ENCODE data around the gene CRADD. TPM values are rescaled to one million over a fixed set of nuclear protein-coding genes. Genes with fewer than 3 reads are reported as not detected.

The CRADD gene
- total RNA-seq, 1 donor from 2014 or later: 41.2 TPM

GRCh38 chr12:93733928-93734327 lies 56.8 kb downstream of the CRADD start:
- Histone ChIP-seq H3K4me1 (no peaks in the 10 kb centered on the region), H4K20me1 (ENCODE audit: low read depth) (no peaks in the 10 kb centered on the region), H3K4me2 (no peak overlapping the region), H3K27ac (no peak overlapping the region), H3K36me3 (no peaks in the 10 kb centered on the region), H3F3A (ENCODE audit: low read depth) (no peaks in the 10 kb centered on the region), H3K9ac (no peak overlapping the region), H3K79me2 (ENCODE audit: low read depth) (no peaks in the 10 kb centered on the region), H3K27me3 (peaks cover 19% of the 10 kb centered on the region), H3K9me3 (ENCODE audit: low read depth) (no peaks in the 10 kb centered on the region), H2AFZ (replicated peaks) (no peak overlapping the region), H3K4me3 (no peak overlapping the region)
- H3K9me3 Mint-ChIP-seq: no peaks in the 10 kb centered on the region
- no peak overlapping the region for H3K4me3 Mint-ChIP-seq
- H3K27ac Mint-ChIP-seq: no peak overlapping the region
- no peak for TF ChIP-seq EZH2phosphoT487 (IDR thresholded peaks at IDR 0.05)
- TF ChIP-seq CTCF (IDR thresholded peaks at IDR 0.05): no peak
- TF ChIP-seq EZH2 (IDR thresholded peaks at IDR 0.05): no peak
- no peak for DNase-seq (ENCODE audit: low spot score)
- no peaks in the 10 kb centered on the region for H3K36me3 Mint-ChIP-seq
- no peaks in the 10 kb centered on the region for H3K27me3 Mint-ChIP-seq (ENCODE audit: insufficient read depth, low read depth)
- H3K4me1 Mint-ChIP-seq: peaks cover 5% of the 10 kb centered on the region

DNA sequence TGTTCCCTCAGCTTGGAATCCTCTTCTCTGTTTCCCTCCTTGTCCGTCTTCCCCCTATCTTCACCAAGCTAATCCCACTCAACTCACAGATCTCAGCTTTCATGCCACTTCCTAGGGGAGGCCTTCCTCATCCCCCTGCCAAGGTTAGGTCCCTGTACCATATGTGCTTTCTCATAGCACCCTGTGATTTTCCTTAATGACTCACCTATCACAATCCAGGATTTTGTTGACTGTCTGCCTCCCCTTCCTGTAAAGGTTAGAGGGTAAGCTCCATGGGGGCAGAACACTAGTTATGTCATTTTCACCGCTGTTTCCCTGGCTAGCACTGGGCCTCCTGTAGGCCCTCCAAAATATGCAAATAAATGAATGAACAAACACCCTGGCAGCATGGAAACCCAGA lies 57.6 kb downstream of the CRADD start:
- Histone ChIP-seq H3K27me3 (peaks cover 28% of the 10 kb centered on the region), H4K20me1 (ENCODE audit: low read depth) (no peaks in the 10 kb centered on the region), H3F3A (ENCODE audit: low read depth) (no peaks in the 10 kb centered on the region), H3K4me3 (no peak overlapping the region), H3K4me2 (no peak overlapping the region), H3K4me1 (no peaks in the 10 kb centered on the region), H3K9ac (no peak overlapping the region), H3K36me3 (no peaks in the 10 kb centered on the region), H3K79me2 (ENCODE audit: low read depth) (no peaks in the 10 kb centered on the region), H3K27ac (no peak overlapping the region), H2AFZ (replicated peaks) (no peak overlapping the region), H3K9me3 (ENCODE audit: low read depth) (no peaks in the 10 kb centered on the region)
- H3K27me3 Mint-ChIP-seq (ENCODE audit: insufficient read depth, low read depth): no peaks in the 10 kb centered on the region
- no peak for DNase-seq (ENCODE audit: low spot score)
- no peaks in the 10 kb centered on the region for H3K36me3 Mint-ChIP-seq
- no peak for TF ChIP-seq EZH2 (IDR thresholded peaks at IDR 0.05)
- TF ChIP-seq EZH2phosphoT487 (IDR thresholded peaks at IDR 0.05): no peak
- no peak for TF ChIP-seq CTCF (IDR thresholded peaks at IDR 0.05)
- no peak overlapping the region for H3K27ac Mint-ChIP-seq
- H3K9me3 Mint-ChIP-seq: no peaks in the 10 kb centered on the region
- peaks cover 5% of the 10 kb centered on the region for H3K4me1 Mint-ChIP-seq
- H3K4me3 Mint-ChIP-seq: no peak overlapping the region

- H4K20me1 ChIP-seq (ENCODE audit: low read depth): no peaks in the 10 kb centered on the region
- H3K9me3 ChIP-seq (ENCODE audit: low read depth): no peaks in the 10 kb centered on the region
- H2AFZ ChIP-seq (replicated peaks): no peak overlapping the region
- peaks cover 44% of the 10 kb centered on the region for H3K27me3 ChIP-seq
- Mint-ChIP-seq H3K36me3 (no peaks in the 10 kb centered on the region), H3K4me1 (peaks cover 18% of the 10 kb centered on the region), H3K4me3 (no peak overlapping the region), H3K9me3 (no peaks in the 10 kb centered on the region), H3K27ac (no peak overlapping the region), H3K27me3 (ENCODE audit: insufficient read depth, low read depth) (no peaks in the 10 kb centered on the region)
- H3K36me3 ChIP-seq: no peaks in the 10 kb centered on the region
- H3K27ac ChIP-seq: no peak overlapping the region
- no peak overlapping the region for H3K4me3 ChIP-seq
- no peak for TF ChIP-seq EZH2 (IDR thresholded peaks at IDR 0.05)
- no peak for TF ChIP-seq CTCF (IDR thresholded peaks at IDR 0.05)
- TF ChIP-seq EZH2phosphoT487 (IDR thresholded peaks at IDR 0.05): no peak
- H3K9ac ChIP-seq: no peak overlapping the region
- H3K4me2 ChIP-seq: no peak overlapping the region
- no peaks in the 10 kb centered on the region for H3K79me2 ChIP-seq (ENCODE audit: low read depth)
- H3F3A ChIP-seq (ENCODE audit: low read depth): peaks cover 10% of the 10 kb centered on the region
- no peak for DNase-seq (ENCODE audit: low spot score)
- H3K4me1 ChIP-seq: peaks cover 11% of the 10 kb centered on the region
Measured at GRCh38 chr12:93736640-93737178, 59.5 kb downstream of the CRADD start.
